OCI-M2 (cell line): ENCODE measurements around the gene DLX4.

ENCODE experiments used
- DNase-seq: peaks from one replicate; lab custom pipeline; 2025; ENCODE audit not compliant: unreplicated experiment; lab: John Stamatoyannopoulos, UW

Gene DLX4

DNA sequence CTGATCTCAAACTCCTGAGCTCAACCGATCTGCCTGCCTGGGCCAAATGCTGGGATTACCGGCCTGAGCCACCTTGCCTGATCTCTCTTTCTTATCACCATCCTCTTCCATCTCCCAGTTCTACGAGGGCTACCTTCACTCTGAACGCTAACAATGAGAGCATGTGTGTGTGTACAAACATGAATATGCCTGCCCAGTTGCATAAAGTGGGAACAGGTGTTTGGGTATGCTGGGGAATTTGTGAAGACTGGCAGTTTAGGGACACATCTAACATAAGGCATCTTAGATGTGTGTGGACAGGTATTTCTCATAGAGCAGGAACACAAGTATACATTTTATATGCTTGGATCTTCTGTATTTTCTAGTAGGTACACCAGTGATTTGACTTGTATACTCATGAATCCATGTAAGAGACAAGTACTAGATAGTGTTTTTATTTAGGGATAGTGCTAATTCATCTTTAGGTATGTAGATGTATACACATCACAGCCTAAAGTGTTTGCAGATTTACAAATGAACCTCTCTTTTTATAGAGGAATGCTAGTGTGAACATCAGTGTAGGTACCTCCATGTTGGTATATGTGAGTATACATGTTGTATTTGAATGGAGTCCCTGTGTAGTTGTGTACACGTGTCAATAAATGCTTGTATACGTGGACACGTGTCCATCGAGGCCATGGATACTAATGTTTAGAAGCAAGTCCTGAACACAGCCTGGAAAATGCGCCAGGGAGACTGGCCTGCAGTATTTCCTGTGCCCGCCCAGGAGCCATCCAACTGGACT lies 1.2 kb upstream of the DLX4 start:
- no peak for DNase-seq

DNA sequence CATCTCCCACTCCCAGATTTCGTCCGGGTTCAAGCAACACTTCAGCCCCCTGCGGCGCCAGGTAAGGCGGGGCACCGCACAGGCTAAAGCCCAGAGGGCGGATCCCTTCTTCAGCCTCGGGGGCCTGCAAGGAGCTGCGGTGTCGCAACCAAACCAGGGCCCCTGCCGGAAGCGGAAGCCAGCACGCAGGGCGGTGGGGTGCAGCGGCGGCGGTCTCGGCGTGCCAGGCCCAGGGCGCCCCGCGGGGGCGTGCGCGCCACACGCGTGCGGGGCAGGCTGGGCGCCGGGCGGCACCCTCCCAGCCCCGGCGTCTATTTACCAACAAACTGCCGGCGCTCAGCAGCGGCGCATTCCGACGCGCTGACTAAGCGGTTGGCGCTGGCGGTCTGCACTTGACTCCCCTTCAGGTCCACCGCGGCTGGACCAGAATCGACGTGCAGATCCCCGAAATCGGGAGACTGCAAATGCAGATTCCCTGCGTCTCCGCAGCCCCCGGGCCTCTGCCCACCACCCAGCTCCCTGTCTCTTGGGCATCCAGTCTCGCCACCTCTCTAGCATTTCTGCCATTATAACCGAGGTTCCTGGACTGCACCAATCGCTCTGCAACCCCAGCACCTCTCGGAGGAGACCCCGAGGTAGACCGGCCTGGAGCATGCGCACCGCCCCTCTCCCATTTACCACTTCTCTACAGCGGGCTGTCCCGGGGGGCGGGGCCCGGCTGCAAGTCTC lies 421 bp upstream of the DLX4 start:
- no peak for DNase-seq

DNA sequence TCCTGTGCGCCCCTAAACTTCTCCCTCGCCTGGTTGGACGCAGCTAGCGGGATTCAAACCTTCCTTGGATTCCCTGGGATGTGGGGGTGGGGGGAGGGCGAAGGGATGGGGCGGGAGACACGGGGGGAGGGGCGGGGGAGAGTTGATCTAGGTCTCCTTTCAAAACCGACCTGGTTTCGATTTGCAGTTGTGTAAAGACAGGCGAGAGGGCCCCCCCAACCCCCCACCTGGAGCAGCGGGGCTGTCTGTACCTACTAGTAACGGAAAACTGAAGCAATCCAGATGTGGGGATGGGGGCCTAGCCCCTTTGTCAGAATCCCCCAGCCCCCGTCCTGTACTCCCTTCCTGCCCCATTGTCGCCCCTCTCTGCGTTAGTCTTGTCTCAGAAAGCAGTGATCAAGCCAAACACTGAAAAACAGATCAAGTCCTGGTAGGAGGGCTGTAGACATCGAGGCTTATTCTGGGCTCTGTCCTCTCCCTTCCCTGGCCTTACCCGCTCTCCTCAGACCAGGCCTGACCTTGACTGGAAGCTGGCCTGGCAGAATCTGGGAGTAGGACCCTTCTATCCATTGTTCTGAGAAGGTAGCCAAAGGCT lies 902 bp downstream of the DLX4 start:
- DNase-seq = no peak

DNA sequence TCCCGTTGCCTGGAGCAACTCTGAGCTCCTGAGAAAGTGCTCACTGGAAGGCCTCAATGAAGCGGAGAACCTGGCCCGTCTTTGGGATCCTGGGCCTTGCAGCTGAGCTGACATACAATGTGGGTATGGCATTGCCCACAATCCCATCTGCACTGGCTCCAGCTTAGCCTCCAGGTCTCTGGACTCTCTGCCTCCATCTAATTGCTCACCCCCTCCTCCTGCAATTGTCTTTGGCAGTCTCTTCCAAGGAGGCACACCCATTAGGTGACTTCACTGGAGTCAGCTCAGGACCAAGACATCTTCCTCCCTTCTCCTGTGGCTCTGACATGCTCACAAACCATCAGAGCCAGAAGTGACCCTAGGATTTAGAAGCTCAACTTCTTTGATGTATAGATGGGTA lies 1.5 kb downstream of the DLX4 start:
- DNase-seq = no peak

DNA sequence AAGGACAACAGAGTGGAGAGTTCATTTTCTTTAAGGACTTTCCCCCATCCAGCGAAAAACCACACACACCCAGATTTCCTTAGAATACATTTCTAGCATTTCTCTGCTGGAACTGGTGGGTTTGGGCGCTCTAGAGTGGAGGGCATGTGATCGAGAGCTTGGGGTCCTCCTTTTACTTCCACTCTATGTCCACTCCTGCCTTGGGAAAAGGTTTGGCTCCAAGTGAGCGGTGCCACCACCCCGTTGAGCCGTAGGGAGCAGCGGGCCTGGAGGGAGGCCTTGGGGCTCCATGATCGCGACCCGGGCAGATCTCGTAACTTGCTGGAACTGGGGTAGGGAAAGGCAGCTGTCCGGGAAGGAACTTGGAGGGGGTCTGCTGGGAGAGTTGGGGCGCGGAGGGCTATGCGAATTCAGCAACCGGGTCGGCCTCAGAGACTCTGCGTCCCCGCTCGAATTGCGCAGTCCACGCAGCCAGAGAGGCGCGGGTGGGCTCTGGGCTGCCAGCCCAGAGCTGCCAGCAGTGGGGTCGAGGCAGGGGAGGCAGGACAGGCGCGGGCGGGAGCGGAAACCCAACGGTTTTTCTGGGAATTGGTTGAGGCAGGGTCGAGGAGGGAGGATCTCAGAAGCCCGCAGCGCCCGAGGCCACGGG lies 2.3 kb downstream of the DLX4 start:
- DNase-seq = no peak

DNA sequence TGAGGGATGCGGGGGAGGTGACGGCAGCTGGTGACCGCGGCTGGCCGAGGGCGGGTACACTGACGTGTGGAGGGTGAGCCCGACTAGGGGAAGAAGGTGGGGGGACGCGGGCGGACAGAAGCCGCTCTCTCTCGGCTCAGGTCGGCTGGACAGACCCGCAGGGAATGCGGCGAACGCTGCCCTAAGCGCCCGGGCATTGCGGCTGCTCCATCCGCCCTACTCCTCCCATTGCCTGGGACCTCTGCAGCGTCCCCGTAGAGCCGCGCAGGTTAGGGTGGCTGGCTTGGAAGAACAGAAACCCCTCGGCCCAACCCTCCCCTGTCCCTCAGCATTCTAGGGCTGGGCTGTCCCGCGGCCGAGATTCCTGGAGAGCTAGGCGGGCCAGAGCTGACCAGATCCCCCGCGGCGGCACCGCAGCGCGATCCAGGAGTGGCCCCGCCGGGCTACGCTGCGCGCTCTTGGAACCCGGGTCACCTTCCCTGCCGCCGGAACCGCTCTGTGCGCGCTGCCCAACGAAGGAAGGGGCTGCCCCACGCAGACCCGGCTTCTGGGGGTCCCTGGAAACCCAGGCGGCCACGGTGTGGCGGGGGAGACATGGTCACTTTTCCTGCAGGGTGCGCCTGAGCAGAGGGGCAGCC lies 3.0 kb downstream of the DLX4 start:
- DNase-seq = no peak

DNA sequence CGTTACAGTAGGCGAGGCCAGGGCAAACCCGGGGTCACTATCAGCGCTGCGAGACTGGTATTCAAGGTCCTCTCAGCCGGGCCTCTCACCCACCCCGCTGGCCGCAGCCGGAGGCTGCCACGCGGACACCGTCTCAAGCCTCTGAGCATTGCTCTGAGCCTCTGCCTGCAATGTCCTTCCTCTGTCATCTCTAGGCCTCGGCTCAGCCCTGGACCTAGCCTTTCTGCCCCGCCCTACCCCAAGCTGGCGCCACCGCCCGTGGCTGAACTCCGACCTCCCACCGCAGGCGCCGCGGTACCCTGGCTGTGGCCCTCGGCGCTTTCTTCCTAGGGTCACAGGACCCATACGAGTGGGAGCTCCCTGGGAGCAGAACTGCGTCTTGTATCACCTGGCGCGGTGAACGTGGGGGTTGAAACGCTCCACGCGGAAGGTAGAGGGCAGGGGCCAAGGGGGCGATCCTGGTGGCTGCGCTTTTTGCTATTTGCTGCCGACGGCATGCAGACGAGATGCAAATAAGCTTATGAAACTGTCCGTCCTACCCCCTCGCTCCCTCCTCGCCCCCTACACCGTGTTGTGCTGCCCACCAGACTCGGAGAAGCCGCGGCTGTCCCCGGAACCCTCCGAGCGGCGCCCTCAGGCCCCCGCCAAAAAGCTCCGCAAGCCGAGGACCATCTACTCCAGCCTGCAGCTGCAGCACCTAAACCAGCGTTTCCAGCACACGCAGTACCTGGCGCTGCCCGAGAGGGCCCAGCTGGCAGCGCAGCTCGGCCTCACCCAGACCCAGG lies 3.7 kb downstream of the DLX4 start:
- no peak for DNase-seq

DNA sequence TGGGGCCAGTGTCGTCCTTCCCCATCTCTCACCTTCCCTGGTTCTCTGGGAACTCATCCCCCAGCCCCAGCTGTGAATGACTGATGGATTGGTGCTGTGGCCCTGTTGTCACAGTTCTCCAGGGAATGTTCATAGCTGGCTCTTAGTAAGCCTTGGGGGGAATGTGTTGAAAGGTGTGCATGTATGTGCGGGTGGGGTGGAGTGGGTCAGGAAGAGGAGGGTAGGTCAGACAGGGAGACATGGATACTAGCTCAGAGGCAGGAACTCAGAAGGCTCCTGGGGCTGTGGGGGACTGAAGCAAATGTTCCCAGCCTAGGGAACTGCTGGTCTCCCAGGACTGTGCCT lies 4.3 kb downstream of the DLX4 start:
- DNase-seq = no peak

DNA sequence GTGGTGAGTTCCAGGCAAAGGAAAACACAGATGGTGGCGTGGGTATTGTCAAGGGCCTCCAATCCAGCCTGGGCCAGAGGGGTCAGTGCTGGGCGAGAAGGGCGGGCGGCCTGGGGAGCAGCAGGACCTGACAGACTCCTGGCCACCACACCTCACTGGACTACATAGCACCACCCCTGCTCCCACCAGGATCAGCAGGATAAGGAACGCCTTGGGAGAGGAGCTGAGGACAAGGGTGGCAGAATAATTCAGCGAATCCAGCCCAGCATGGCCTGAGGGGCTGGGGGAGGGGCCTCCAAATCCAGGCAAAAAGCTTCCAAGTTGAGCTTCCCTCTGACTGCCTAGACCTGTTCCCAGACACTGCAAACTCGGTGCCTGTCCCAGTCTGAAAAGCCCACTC lies 6.5 kb downstream of the DLX4 start:
- no peak for DNase-seq

DNA sequence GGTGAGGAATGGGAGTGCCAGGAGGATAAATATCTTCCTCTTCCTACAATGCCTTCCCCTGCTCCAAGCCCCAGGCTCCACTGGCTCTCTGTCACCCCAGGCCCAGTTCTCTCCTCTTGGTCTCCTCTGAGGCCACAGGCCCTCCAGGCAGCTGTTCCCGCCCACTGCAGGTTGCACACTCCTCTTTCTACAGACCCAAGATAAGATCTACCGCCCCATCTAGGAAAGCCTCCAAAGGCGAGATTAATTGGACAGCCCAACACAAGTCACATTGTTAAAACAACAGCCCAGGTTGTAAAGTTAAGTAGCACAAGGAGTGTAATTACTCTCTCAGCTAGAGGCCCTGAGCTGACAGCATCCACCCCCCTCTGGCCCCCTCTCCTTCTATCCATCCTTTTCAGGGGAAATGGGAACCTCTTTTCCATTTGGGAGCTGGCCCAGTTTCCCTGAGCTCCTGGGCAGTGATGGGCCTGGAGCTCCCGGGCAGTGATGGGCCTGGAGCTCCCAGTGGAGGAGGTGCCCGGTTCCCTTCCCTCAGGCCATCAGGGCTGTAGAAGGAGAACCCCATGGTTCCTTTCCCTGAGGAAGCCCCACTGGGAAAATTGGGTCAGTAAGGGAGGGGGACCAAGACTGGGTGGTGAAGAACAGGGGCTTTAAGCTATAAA lies 7.3 kb downstream of the DLX4 start:
- no peak for DNase-seq

DNA sequence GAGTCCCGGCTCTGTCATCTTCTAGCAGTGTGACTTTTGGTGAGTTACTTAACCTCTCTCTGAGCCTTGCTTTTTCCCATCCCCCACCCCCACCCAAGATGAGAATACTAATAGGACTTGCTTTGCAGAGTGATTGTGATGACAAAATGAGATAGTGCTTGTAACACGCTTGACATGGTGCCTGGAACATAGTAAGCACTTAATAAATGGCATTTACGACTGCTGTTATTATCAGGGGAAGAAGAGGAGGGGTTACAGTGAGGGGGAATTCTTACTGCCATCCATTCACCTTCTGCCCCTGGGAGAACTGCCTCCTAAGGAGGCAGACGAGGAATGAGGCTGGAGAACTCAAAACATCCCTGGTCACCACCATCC lies 7.8 kb downstream of the DLX4 start:
- no peak for DNase-seq

DNA sequence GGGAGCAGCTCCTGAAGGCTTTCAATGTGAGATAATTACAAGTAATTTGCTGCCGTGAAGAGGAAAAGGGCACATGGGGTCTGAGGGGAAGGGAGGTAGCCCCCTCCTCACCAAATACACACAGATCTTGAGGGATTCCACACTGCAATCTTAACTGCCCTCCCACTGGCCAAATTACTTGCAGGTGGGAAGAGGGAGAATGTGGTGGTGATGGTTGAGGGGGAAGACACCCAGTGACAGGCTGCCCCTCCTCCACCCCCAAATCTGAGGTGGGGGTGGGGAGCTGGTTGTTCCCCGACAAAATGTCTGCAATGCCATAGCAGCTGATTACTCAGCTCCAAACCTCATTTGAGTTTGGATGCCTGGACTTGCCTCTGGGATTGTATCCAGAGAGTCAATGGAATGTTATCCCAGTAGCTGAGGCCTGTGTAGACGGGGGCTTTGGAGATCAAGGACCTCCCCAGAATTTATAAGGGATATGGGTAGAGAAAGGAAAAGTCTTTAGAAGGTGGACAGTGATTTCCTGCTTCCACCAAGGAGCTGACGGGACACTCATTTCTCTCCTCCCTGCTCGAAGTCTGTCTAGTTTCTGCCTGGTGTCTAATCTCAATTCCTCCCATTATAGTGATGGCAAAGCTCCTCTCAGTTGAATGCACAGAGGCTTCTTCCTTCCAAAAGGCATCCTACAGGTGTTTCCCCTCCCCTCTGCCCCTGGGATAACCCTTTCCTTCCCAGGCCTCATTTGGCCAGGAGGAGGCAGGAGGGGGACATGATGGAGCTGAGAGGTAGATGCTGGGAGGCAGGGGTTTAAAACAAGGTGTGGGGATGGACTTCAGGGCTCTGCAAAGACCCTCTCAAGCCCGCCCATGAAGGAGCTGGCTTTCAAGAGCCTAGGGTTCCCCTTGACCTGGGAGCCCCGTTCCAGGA lies 8.7 kb downstream of the DLX4 start:
- DNase-seq = no peak

DNA sequence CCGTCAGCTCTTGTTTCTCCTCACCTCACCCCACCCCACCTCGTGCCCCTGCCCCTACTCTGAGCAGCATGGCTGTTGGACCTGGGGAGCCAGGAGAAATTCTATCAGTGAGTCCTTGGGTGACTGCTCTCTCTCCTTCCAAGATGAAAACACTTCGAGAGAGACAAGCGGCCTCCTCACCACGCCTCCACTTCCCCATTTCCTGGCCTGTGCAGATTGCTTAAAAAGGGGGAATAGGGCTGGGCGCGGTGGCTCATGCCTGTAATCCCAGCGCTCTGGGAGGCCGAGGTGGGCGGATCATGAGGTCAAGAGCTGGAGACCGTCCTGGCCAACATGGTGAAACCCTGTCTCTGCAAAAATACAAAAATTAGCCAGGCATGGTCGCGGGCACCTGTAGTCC lies 9.5 kb downstream of the DLX4 start:
- DNase-seq = no peak

DNA sequence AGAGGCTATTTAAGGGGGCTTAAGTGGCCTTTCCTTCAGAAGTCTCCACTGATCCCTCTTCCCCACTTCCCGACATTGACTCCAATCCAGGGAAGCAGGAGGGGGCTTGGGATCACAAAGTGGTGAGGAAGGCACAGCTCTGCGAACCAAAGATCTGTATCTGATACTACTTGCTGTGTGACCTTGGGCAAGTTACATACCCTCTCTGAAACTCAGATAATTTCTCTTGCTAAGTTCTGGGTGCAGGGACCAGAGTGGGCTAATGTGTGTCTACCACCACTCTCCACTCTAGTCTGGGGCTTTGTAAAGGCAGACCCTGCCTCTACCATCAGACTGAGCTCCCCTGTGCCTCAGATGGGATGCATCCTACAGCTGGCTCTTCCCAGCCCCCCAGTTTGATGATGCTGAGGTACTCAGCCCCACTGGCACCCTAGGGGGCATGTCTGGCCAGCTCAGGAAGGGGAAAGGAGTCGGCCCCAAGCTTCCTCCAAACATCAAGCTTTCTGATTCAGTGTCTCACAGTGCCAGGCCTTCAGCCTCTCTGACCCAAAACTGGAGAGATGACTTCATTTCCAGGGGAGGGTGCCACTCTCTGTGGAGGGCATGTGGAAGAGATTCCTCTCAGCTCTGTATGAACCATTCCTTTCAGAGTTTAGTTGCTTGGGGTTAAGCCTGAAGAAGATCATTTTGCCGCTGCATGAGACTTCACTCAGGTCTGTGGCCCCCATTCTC lies 10.9 kb downstream of the DLX4 start:
- no peak for DNase-seq

DNA sequence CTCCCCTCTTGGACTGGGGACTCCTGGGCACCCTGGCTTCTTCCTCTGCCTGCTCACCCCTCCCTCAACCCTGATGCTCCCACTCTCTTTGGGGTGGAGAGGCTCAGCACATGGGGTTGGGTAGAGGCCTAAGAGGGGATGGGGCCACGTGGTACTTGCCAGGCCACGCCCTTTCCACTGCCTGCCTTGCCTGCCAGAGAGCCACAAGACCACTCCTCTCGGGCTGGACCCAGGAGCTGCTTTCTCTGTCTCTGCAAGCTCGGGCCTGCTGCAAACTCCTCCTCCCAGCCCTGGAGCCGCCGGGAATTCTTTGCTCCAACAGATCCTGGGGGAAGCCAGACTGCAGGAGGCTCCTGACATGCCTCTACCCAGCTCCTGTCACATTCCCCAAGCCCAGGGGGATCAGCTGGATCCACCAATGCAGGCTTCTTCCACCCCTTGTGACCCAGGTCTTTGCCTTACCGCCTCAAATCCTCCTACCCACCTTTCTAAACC lies 11.8 kb downstream of the DLX4 start:
- no peak for DNase-seq

DNA sequence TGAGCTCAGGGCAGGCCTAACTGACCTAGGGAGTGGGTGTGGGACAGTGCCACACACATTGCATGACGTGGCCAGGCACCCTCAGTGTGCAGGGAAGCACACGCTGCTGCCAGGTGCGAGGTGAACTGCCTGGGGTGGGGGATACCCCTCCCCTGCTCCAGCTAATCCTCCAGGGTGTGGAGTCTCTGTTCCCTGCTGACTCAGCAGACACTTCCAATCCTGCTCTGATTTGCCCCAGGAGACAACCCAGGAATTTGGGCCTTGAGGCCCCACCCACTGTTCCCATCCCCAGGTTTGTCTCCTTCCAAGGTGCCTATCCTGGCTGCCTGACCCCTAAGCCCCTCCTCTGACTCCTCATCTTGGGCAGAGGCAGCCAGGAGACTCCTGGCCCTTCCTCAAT lies 15.3 kb downstream of the DLX4 start:
- DNase-seq = no peak

DNA sequence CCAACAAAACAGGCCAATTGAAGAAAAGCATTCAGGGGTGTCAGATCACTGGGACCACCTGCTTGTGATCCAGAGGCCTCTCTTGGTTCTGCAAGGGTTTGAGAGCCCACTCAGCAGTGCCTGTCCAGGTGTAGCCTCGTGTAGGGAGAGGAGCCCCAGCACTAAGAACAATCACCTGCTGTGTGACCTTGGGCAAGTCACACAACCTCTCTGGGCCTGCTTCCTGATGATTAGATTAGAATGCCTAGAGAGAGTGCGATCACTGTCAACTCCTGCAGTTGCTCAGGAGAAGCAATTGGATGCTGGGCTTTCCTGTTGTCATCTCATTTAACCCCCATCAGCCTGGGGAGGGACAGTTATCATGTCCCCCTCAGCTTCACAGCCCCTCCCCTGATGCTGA lies 15.8 kb downstream of the DLX4 start:
- DNase-seq = no peak

DNA sequence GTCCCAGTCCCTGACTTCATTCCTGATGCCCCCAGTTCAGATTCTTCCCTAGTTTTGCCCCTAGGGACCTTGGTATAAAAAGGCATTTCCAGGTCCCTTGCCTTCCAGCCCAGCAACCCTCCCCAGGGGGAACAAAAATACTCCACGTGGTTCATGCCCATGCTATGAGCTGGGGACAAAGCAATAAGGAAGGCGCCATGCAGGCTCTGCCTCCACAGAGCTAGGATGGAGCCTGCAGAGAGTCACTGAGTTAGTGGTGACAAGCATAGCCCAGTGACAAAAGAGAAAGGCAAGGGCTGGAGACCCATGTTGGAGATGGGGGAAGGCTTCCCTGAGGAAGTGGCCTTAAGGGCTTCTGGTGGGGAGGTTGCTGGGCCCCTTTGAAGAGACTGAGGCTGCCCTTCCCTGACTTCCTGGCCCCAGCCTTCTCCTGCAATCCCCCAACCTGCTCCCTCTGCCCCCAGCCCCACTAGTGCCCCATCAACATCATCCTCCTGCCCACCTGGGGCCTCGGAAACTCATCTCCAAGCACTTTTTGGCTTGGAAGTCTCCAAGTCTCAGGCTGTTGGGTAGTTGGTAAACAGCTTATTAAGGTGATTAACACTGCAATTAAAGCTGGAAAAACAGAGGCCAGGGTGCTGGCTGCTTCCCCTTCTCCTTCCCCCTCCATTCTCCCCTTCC lies 16.5 kb downstream of the DLX4 start:
- DNase-seq = no peak
